Measurements from ENCODE around the gene SEMA6C.

Gene SEMA6C

GRCh38 chr1:151143057-151143435 lies 3.4 kb downstream of the SEMA6C start:
- no peak for DNase-seq (ENCODE audit: low read depth, low spot score)
- no CpG with 5 or more reads among the region's 7 CpGs for WGBS (ENCODE audit: insufficient coverage, insufficient read length)
- no peaks in the 10 kb centered on the region for H3K9me3 ChIP-seq (ENCODE audit: control insufficient read depth, insufficient read depth, low read length)
- H3K4me1 ChIP-seq (ENCODE audit: control insufficient read depth, insufficient read depth, low read length), result peaks cover 8% of the 10 kb centered on the region
- H3K4me3 ChIP-seq (ENCODE audit: low read length), result no peak overlapping the region
- H3K27ac ChIP-seq (ENCODE audit: low read length), result no peak overlapping the region
- H3K36me3 ChIP-seq (ENCODE audit: control insufficient read depth, insufficient read depth, low read length), result no peaks in the 10 kb centered on the region
- H3K27me3 ChIP-seq (ENCODE audit: control insufficient read depth, insufficient read depth, low read length), result no peaks in the 10 kb centered on the region; the same call in 1 of the 2 replicates

GRCh38 chr1:151142411-151143056 lies 3.9 kb downstream of the SEMA6C start:
- no peaks in the 10 kb centered on the region; the same call in 1 of the 2 replicates for H3K27me3 ChIP-seq (ENCODE audit: control insufficient read depth, insufficient read depth, low read length)
- H3K9me3 ChIP-seq (ENCODE audit: control insufficient read depth, insufficient read depth, low read length), result no peaks in the 10 kb centered on the region
- no peaks in the 10 kb centered on the region for H3K36me3 ChIP-seq (ENCODE audit: control insufficient read depth, insufficient read depth, low read length)
- no peak overlapping the region for H3K4me3 ChIP-seq (ENCODE audit: low read length)
- no CpG with 5 or more reads among the region's 5 CpGs for WGBS (ENCODE audit: insufficient coverage, insufficient read length)
- peaks cover 8% of the 10 kb centered on the region for H3K4me1 ChIP-seq (ENCODE audit: control insufficient read depth, insufficient read depth, low read length)
- no peak overlapping the region for H3K27ac ChIP-seq (ENCODE audit: low read length)
- no peak for DNase-seq (ENCODE audit: low read depth, low spot score)

- H3K4me3 ChIP-seq (ENCODE audit: low read length), result no peak overlapping the region
- DNase-seq (ENCODE audit: low read depth, low spot score), result no peak
- no peak overlapping the region for H3K27ac ChIP-seq (ENCODE audit: low read length)
- no peaks in the 10 kb centered on the region for H3K9me3 ChIP-seq (ENCODE audit: control insufficient read depth, insufficient read depth, low read length)
- H3K27me3 ChIP-seq (ENCODE audit: control insufficient read depth, insufficient read depth, low read length), result no peaks in the 10 kb centered on the region
- H3K4me1 ChIP-seq (ENCODE audit: control insufficient read depth, insufficient read depth, low read length), result peaks cover 4% of the 10 kb centered on the region
- WGBS (ENCODE audit: insufficient coverage, insufficient read length), result no CpG with 5 or more reads among the region's 7 CpGs
- peaks cover 5% of the 10 kb centered on the region for H3K36me3 ChIP-seq (ENCODE audit: control insufficient read depth, insufficient read depth, low read length)
Observed at GRCh38 chr1:151137789-151138188, 8.6 kb downstream of the SEMA6C start.

- H3K27ac ChIP-seq (ENCODE audit: low read length), result no peak overlapping the region
- H3K4me1 ChIP-seq (ENCODE audit: control insufficient read depth, insufficient read depth, low read length), result peaks cover 5% of the 10 kb centered on the region
- DNase-seq (ENCODE audit: low read depth, low spot score), result no peak
- peaks cover 5% of the 10 kb centered on the region for H3K36me3 ChIP-seq (ENCODE audit: control insufficient read depth, insufficient read depth, low read length)
- H3K4me3 ChIP-seq (ENCODE audit: low read length), result no peak overlapping the region
- H3K27me3 ChIP-seq (ENCODE audit: control insufficient read depth, insufficient read depth, low read length), result no peaks in the 10 kb centered on the region
- WGBS (ENCODE audit: insufficient coverage, insufficient read length), result no CpG with 5 or more reads among the region's 12 CpGs
- no peaks in the 10 kb centered on the region for H3K9me3 ChIP-seq (ENCODE audit: control insufficient read depth, insufficient read depth, low read length)
Observed at GRCh38 chr1:151135433-151136385, 10.7 kb downstream of the SEMA6C start.

- Histone ChIP-seq H3K36me3 (ENCODE audit: control insufficient read depth, insufficient read depth, low read length) (peaks cover 5% of the 10 kb centered on the region), H3K27me3 (ENCODE audit: control insufficient read depth, insufficient read depth, low read length) (no peaks in the 10 kb centered on the region), H3K4me1 (ENCODE audit: control insufficient read depth, insufficient read depth, low read length) (peaks cover 5% of the 10 kb centered on the region), H3K27ac (ENCODE audit: low read length) (no peak overlapping the region), H3K9me3 (ENCODE audit: control insufficient read depth, insufficient read depth, low read length) (no peaks in the 10 kb centered on the region), H3K4me3 (ENCODE audit: low read length) (no peak overlapping the region)
- no CpG with 5 or more reads among the region's 7 CpGs for WGBS (ENCODE audit: insufficient coverage, insufficient read length)
- no peak for DNase-seq (ENCODE audit: low read depth, low spot score)
Observed at GRCh38 chr1:151134991-151135390, 11.4 kb downstream of the SEMA6C start.

- no peak overlapping the region for H3K4me3 ChIP-seq (ENCODE audit: low read length)
- H3K27ac ChIP-seq (ENCODE audit: low read length), result no peak overlapping the region
- H3K9me3 ChIP-seq (ENCODE audit: control insufficient read depth, insufficient read depth, low read length), result no peaks in the 10 kb centered on the region
- H3K4me1 ChIP-seq (ENCODE audit: control insufficient read depth, insufficient read depth, low read length), result peaks cover 5% of the 10 kb centered on the region
- no peaks in the 10 kb centered on the region for H3K27me3 ChIP-seq (ENCODE audit: control insufficient read depth, insufficient read depth, low read length)
- peaks cover 5% of the 10 kb centered on the region for H3K36me3 ChIP-seq (ENCODE audit: control insufficient read depth, insufficient read depth, low read length)
- WGBS (ENCODE audit: insufficient coverage, insufficient read length), result no CpG with 5 or more reads among the region's 3 CpGs
- DNase-seq (ENCODE audit: low read depth, low spot score), result no peak
Observed at GRCh38 chr1:151134396-151134795, 12.0 kb downstream of the SEMA6C start.

- no CpG with 5 or more reads among the region's 65 CpGs for WGBS (ENCODE audit: insufficient coverage, insufficient read length)
- Histone ChIP-seq H3K27ac (ENCODE audit: low read length) (no peak overlapping the region), H3K4me1 (ENCODE audit: control insufficient read depth, insufficient read depth, low read length) (peaks cover 5% of the 10 kb centered on the region), H3K9me3 (ENCODE audit: control insufficient read depth, insufficient read depth, low read length) (no peaks in the 10 kb centered on the region), H3K4me3 (ENCODE audit: low read length) (peak overlapping the region; percentile 51), H3K36me3 (ENCODE audit: control insufficient read depth, insufficient read depth, low read length) (peaks cover 5% of the 10 kb centered on the region), H3K27me3 (ENCODE audit: control insufficient read depth, insufficient read depth, low read length) (no peaks in the 10 kb centered on the region)
- DNase-seq (ENCODE audit: low read depth, low spot score), result no peak
Observed at GRCh38 chr1:151133018-151133806, 13.2 kb downstream of the SEMA6C start.

GRCh38 chr1:151132335-151133017 lies 14.0 kb downstream of the SEMA6C start:
- no peaks in the 10 kb centered on the region for H3K27me3 ChIP-seq (ENCODE audit: control insufficient read depth, insufficient read depth, low read length)
- DNase-seq (ENCODE audit: low read depth, low spot score), result no peak
- peaks cover 5% of the 10 kb centered on the region for H3K36me3 ChIP-seq (ENCODE audit: control insufficient read depth, insufficient read depth, low read length)
- peaks cover 5% of the 10 kb centered on the region for H3K4me1 ChIP-seq (ENCODE audit: control insufficient read depth, insufficient read depth, low read length)
- peak overlapping the region; percentile 51 for H3K4me3 ChIP-seq (ENCODE audit: low read length)
- no peak overlapping the region for H3K27ac ChIP-seq (ENCODE audit: low read length)
- no CpG with 5 or more reads among the region's 74 CpGs for WGBS (ENCODE audit: insufficient coverage, insufficient read length)
- H3K9me3 ChIP-seq (ENCODE audit: control insufficient read depth, insufficient read depth, low read length), result no peaks in the 10 kb centered on the region

- Histone ChIP-seq H3K9me3 (ENCODE audit: control insufficient read depth, insufficient read depth, low read length) (no peaks in the 10 kb centered on the region), H3K4me1 (ENCODE audit: control insufficient read depth, insufficient read depth, low read length) (peaks cover 5% of the 10 kb centered on the region), H3K27me3 (ENCODE audit: control insufficient read depth, insufficient read depth, low read length) (no peaks in the 10 kb centered on the region), H3K36me3 (ENCODE audit: control insufficient read depth, insufficient read depth, low read length) (peaks cover 5% of the 10 kb centered on the region), H3K4me3 (ENCODE audit: low read length) (peak overlapping the region; percentile 51; the same call in 1 of the 2 replicates), H3K27ac (ENCODE audit: low read length) (no peak overlapping the region)
- WGBS (ENCODE audit: insufficient coverage, insufficient read length), result no CpG with 5 or more reads among the region's 39 CpGs
- DNase-seq (ENCODE audit: low read depth, low spot score), result no peak
Observed at GRCh38 chr1:151131701-151132334, 14.6 kb downstream of the SEMA6C start.

All from iPS DF 6.9 (cell line).